Nasal cavity respiratory epithelium epithelial cell of viscerocranial mucosa (primary cell): ENCODE measurements around the gene ALKBH5. TPM values are rescaled to one million over a fixed set of nuclear protein-coding genes. Genes with fewer than 3 reads are reported as not detected.

Source experiments
- total RNA-seq: library from RNA; depleted of rRNA; stranded (reverse); fragments of >200 nt; gene quantifications from 2 replicates; pipeline ENCODE4 v1.2.3, GENCODE V29; 2014

ALKBH5 gene
- 123 and 127 TPM in 2 replicates for total RNA-seq

DNA sequence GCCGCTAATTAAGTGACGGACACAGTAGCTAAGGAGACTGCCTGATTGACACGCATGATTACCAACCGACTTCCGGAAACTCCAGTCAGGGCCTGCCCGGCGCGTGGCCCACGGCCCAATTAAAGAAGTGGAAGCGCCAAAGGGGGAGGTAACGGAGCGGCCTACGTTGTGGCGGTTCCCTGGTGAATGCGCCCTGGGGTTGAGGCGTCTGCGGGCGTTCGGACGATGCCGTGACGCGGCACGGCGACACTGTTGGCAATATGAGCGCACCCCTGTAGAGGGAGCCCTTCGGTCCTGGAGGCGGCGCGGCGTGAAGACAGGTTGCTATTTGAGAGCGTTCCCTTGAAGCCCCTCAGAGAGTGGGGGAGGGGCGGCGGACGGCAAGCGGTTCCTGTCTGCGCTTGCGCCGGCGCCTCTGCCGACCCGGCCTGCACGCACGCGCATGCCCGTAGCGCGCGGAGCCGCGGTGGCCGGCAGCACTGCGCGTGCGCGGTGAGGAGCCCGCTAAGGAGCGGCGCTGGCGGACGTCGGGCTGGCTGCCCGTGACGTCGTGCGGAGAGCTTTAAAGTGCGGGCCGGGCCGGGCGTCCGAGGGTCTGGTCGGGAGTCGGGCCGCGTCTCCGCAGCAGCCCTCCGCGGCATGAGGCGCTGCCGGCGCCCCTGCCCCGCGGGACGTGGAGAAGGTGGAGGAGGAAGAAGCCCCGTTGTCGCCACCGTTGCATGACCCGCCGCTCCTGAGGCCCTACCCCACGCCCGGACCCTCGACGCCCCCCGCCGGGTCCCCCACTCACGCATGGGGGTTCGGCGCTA is at the start of gene ALKBH5:
Gene ALKBH5 (plus strand): TSS at position 495 of the 809 bp plus-strand sequence. CDS start 416 bp downstream, outside the sequence.

DNA sequence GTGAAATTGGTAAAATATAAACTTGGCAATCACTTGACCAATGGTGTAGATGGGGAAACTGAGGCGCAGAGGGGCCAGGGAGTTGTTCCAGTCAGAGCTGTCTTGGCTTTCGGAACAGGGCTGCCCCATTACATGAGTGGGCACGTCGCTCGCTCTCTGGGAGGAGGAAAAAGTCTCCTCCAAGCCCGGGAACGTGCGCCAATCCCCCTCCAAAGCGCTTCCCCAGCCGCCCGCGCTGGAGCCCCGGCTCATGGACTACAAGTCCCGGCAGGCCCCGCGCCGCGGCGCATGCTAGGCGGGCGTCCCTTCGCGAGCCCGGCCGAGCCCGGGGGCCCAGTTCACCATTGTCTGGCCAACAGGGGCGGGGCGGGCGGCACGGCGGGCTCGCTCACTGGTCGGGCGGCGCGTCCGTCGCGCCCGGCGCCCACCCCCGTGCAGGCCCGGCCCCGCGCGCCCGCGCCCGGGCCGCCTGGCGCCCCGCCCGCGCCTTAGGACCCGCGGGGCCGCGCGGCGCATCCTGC is 41.6 kb downstream of the ALKBH5 start, which contains the start of gene LLGL1:
Gene LLGL1 (plus strand): TSS at position 515 of the 521 bp plus-strand sequence. CDS start 48 bp downstream, outside the sequence.

GRCh38 chr17:18258356-18259038 is 74.9 kb downstream of the ALKBH5 start, which contains the start of gene FLII:
TSS of gene FLII (minus strand) at chr17:18258738. CDS start at chr17:18258690, 48 bp downstream.

Other genes with a start within 250 kb of the ALKBH5 start
- gene TOM1L2, start 211.4 kb upstream of the ALKBH5 start, total RNA-seq, result 13.3 and 37.2 TPM in 2 replicates
- under 0.01 and 0.14 TPM in 2 replicates for gene DRC3, start 211.0 kb upstream of the ALKBH5 start, total RNA-seq
- gene ATPAF2, start 144.7 kb upstream of the ALKBH5 start, total RNA-seq, result 9.9 and 14.6 TPM in 2 replicates
- 9.9 and 15.9 TPM in 2 replicates for gene GID4, start 144.4 kb upstream of the ALKBH5 start, total RNA-seq
- 21.2 and 30.5 TPM in 2 replicates for gene DRG2, start 95.9 kb upstream of the ALKBH5 start, total RNA-seq
- gene MYO15A, start 75.1 kb upstream of the ALKBH5 start, total RNA-seq, result under 0.01 and 0.57 TPM in 2 replicates
- gene LLGL1, start 41.8 kb downstream of the ALKBH5 start, total RNA-seq, result 16.1 and 31.9 TPM in 2 replicates
- 383 and 510 TPM in 2 replicates for gene FLII, start 74.9 kb downstream of the ALKBH5 start, total RNA-seq
- gene MIEF2, start 76.8 kb downstream of the ALKBH5 start, total RNA-seq, result 13.8 and 16.1 TPM in 2 replicates
- 19.1 and 22.8 TPM in 2 replicates for gene TOP3A, start 131.2 kb downstream of the ALKBH5 start, total RNA-seq
- 19.5 and 37.1 TPM in 2 replicates for gene SMCR8, start 131.5 kb downstream of the ALKBH5 start, total RNA-seq
- gene SHMT1, start 179.7 kb downstream of the ALKBH5 start, total RNA-seq, result 8.5 and 11.7 TPM in 2 replicates
- gene EVPLL, start 193.9 kb downstream of the ALKBH5 start, total RNA-seq, result 1.4 and 2.3 TPM in 2 replicates